ENCODE results near the gene SLC38A10. TPM values are rescaled to one million over a fixed set of nuclear protein-coding genes. Genes with fewer than 3 reads are reported as not detected.
"Not testable (repeated sequence)": the region's sequence is repeated elsewhere in the genome, so short reads cannot be mapped to it uniquely, and the experiment has no call there.

SLC38A10 gene
- total RNA-seq, 1 experiment from 2014 or later, result 85.2 TPM

DNA sequence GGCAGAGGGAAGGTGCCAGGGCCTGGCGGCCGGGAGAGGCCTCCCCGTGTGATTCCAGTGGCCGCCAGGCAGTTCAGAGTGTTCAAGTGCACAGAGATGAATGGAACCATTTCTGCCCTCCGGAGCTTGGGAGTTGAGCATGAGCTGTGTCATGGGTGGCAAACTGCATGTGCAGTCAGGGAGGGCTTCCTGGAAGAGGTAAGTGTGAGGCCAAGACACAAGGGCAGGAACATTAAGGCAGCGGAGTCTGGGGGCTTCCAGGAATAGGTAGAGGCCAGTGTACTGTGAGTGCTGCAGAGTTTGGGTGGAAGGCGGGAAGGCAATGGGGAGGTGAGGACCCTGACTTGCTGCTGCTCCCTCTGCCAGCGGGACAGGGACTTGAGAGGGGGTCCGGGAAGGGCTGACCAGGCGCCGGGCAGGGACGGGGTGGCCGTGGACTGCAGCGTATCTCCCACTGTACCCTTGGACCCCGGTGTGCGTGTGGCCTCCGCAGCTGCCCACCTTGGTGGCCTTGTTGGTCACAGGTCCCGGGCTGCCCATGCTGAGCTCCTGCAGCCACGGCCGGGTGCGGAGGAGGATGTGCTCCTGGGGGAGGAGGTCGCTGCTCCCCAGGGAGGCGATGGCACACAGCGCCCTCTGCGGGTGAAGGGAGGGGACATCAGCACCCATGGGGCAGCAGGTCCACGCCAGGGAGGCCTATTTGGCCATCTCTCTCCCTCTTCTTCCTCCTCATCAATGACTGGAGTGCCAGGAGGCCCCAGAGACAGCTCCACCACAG is 64.9 kb downstream of the SLC38A10 start:
- in situ Hi-C loops (cut with HindIII; ENCODE audit: low pct_unique_long_range_greater_than_20kb, low sequenced_read_pairs), result no loop called here
- no peak for DNase-seq (ENCODE audit: low read depth)

DNA sequence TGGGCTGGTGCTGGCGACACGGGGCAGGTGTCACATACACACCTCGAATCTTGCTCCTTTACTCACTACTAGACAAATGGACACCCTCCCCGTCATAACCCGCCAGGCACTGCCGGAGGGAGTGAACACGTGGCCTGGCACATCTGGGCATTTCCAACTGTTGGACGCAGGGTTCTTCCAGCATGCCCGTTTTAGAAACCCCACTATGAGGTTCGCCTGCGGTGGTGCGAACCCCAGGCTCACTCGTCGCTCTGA is 65.5 kb downstream of the SLC38A10 start:
- in situ Hi-C loops (cut with HindIII; ENCODE audit: low pct_unique_long_range_greater_than_20kb, low sequenced_read_pairs), result no loop called here
- DNase-seq (ENCODE audit: low read depth), result no peak

DNA sequence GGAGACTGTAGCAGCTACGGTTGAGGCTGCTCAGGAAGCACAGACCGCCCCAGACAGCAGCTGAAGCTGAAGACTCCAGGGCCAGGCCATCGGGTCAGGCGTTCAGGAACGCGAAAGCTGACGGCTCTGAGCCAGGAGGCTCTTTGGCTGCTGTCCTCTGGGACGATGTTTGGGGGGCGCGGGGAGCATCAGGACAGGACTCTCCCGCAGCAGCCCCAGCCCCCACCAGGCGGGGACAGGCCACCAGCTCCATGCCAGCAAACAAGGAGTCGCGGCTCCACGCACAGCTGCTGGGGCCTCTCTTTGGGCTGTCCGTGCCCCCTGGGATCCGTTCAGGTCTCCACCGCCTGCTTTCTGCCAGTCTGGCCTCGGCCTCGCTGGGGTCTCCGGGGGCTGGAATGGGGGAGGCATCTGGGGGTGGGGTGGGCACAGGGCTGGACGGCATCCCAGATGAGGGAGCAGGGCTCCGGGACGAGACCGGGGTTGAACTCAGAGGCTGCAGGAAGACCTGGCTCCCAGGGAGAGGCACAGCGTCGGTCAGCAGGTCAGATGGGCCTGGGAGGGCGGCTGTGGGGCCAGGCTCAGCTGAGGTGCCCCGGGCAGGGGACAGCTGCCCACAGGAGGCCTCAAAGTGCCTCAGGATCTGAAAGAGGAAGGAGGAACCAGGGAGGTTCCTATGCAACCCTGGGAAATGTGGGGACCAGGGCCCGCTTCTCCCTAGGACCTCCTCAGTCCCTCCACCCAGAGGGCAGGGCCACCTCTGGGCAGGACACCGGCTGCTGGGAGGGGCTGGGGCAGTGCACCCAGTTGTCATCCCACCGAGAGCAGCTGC is 66.1 kb downstream of the SLC38A10 start:
- in situ Hi-C loops (cut with HindIII; ENCODE audit: low pct_unique_long_range_greater_than_20kb, low sequenced_read_pairs), result no loop called here
- DNase-seq (ENCODE audit: low read depth), result no peak

DNA sequence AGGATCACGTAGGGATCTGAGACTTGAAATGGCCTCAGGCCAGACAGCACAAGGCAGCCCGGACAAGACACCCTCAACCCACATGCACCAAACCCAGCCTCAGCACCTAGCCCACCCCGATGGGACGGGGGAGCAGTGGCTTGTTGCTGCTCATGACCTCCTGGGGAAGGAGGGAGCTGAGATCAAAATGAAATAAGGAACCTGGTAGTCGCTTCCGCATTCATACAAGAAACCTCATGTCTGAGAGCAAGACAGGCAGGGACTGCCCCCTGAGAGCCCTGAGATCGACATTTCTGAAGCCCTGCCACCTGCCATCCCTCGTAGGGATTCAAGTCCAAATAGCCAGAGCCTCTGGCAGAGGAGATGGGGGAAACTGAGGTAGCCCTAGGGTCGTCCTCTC is 66.7 kb downstream of the SLC38A10 start:
- in situ Hi-C loops (cut with HindIII; ENCODE audit: low pct_unique_long_range_greater_than_20kb, low sequenced_read_pairs), result no loop called here
- no peak for DNase-seq (ENCODE audit: low read depth)

DNA sequence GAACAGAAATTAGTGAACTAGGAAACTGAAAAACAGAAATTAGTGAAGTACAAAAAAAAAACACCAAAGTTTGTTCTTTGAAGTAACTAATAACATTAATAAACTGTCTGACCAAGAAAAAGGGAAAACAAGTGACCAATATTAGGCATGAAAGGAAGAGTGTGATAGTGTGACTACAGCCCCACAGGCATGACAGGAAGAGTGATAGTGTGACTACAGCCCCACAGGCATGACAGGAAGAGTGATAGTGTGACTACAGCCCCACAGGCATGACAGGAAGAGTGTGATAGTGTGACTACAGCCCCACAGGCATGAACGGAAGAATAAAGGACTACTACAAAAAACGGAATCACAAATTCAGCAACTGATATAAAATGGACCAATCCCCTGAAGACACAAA is 67.5 kb downstream of the SLC38A10 start:
- DNase-seq (ENCODE audit: low read depth); in situ Hi-C loops (cut with HindIII; ENCODE audit: low pct_unique_long_range_greater_than_20kb, low sequenced_read_pairs): not testable (repeated sequence)

DNA sequence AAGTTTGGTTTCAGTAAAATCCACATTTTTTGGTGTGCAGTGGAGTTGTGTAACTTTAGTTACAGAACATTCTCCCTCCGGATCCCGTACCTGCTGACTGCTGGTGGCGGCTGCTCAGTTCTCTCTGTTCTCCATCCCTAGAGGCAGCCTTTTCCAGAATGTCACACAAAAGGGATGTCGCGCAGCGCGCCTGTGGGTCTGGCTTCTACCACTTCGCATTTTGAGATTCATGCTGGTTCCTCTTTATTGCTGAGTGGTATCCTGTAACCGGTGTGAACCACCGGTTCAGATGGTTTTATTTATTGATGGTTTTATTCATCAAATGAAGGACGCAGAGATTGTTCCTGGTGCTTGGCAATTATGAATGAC is 71.4 kb downstream of the SLC38A10 start:
- in situ Hi-C loops (cut with HindIII; ENCODE audit: low pct_unique_long_range_greater_than_20kb, low sequenced_read_pairs), result no loop called here
- DNase-seq (ENCODE audit: low read depth), result no peak

DNA sequence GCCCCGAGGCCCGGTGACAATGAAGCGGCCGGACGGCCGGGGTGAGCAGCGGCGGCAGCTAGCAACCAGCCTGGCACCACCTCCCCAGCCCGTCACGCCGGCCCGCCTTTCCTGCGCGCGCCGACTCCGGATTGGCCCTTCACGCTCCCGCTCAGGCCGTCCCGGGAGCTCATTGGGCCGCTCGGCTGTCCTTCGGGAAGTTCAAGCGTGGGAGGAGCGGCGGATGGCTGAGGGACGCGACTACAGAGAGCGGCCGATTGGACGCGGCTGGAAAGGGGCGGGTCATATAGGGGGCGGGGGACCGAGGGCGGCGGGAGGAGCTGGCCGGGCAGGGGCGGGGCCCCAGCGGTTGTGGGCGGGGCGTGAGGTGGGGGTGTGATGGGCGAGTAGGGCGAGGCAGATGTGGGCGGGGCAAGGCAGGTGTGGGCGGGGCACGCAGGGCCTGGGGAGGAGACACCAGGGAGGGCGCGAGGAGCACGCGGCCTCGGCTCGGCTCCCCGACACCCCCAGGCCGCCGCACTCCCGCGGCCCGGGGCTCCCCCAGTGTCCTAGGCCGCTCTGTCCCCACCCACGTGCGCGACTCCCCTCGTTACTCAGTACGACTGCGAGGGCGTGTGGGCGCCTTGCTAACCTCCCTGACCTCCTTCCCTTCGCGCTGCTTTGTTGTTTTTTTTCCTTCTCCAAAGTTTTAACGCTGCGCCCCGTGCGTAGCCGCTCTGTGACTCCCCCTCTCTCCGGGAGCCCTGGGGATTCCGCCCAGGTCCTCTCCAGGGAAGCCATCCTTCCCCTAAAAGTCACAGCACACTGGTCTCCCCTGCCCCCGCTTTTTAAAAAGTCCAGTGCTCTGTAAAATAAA is 72.0 kb downstream of the SLC38A10 start, which contains the start of gene CEP131:
CEP131 (minus strand) TSS at position 60 of the 856 bp plus-strand sequence. CDS start 2,909 bp downstream, outside the sequence.
- in situ Hi-C loops (cut with HindIII; ENCODE audit: low pct_unique_long_range_greater_than_20kb, low sequenced_read_pairs), result no loop called here
- peak; percentile 97 for DNase-seq (ENCODE audit: low read depth)

DNA sequence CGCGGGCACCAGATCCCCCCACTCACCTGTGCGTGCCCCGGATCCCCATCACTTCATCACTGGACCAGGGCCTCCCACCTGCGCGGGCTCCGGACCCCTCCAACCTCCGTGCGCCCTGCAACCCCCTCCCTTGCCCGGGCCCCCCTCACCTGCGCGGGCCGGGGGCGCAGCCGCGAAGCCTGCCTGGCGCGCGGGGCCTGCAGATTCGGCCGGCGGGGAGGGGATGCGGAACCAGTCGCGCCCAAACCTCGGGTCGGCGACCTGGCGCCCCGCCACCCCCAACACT is 72.5 kb downstream of the SLC38A10 start:
- in situ Hi-C loops (cut with HindIII; ENCODE audit: low pct_unique_long_range_greater_than_20kb, low sequenced_read_pairs), result no loop called here

DNA sequence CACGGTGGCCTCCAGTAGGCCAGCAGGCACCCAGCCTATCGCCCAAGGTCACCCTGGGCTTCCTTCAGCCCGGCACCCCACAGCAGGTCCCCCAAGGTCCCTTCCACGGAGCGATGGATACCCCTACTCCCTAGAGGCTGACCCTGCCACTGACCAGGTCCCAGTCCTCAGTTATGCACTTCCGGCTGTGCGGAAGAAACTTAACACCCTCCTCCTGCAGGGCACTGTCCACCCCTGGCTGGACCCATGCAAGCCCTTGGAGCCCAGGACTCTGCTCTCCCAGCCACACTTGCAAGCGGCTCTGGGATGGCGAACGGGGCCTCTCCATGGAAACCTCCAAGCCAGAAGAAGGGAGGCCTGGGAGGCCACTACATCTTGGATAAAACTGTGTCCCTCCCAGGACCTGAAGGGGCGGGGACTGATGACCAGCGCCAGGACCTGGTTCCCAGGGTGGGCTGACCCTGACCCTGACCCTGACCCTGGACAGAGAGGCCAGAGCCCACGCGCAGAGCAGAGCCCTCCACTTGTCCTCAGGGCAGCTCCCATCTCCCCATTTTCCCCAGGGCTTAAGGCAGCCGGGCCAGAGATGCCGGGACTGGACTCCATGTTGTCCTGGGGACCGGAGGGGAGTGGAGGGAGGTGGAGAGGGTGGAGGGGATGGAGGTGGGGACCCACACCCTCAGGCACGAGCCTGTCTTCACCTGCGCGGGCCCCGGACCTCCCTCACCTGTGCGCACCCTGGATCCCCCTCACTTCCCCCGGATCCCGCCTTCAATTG is 73.1 kb downstream of the SLC38A10 start:
- in situ Hi-C loops (cut with HindIII; ENCODE audit: low pct_unique_long_range_greater_than_20kb, low sequenced_read_pairs), result no loop called here
- no peak for DNase-seq (ENCODE audit: low read depth)

More for the DNA sequence above, 72.5 kb downstream of the SLC38A10 start:
- no peak for DNase-seq (ENCODE audit: low read depth)

DNA sequence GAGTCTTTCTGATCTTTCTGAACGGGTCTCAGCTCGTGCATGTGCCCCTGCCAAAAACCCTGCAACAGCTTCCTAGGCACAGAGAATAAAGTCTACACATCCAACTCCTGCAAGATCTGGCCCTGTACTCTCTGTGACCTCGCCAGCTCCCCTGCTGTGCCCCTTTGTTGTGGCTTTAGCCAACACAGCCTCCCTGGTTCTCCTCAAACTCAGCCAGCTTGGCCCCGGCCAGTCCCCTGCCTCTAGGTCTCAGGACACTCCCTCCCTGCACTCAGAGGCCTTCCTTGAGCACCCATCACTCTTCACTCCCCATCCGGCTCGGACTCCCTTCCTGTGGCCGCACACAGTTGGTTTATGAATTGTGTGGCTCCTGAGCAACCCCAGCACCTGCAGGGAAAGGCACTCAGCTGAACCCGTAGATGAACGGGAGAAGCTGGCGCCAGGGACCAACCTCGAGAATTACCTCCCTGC is 73.7 kb downstream of the SLC38A10 start:
- in situ Hi-C loops (cut with HindIII; ENCODE audit: low pct_unique_long_range_greater_than_20kb, low sequenced_read_pairs), result no loop called here
- no peak for DNase-seq (ENCODE audit: low read depth)

DNA sequence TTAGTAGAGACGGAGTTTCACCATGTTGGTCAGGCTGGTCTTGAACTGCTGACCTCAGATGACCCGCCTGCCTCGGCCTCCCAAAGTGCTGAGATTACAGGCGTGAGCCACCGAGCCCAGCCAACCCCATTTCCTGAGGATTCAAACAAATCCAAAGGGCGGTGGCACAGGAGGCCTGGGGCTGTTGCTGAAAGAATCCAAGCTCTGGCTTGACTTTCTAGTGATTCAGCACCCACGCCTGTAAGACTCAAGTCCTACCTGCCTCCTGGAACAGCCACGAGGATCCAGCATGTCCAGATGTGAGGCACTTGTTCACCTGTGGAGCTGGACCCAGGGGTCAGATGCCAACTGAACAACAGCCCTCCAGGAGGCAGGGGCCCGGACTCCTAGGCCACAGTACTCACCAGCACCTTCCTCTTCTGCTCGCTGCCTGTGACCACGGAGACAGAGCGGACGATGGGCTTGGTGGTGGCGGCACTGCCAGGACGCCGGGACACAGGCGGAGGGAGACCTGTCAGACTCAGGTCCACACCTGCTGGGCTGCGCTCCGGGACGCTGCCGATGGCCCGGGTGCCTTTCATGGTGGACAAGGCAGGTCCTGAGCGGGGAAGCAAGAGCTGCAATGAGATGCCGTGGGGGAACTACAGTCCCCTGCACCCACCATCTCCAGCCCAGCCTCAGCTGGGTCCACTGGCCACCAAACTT is 75.5 kb downstream of the SLC38A10 start:
- DNase-seq (ENCODE audit: low read depth), result no peak
- in situ Hi-C loops (cut with HindIII; ENCODE audit: low pct_unique_long_range_greater_than_20kb, low sequenced_read_pairs), result no loop called here

DNA sequence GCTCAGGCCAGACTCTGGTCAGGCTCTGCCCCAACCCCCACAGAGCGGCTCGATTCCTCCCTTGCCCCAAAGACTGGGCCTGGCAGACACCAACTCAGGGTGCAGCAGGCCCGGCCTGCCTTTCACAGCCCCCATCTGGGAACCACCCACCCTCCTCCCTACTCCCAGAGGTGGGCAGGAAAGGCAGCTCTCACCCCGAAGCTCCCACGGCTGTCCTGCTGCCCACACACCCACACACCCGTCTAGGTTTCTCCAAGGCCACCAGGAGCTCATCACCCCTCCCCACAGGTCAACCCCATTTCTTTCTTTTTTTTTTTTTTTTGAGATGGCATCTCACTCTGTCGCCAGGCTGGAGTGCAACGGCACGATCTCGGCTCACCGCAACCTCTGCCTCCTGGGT is 76.1 kb downstream of the SLC38A10 start:
- in situ Hi-C loops (cut with HindIII; ENCODE audit: low pct_unique_long_range_greater_than_20kb, low sequenced_read_pairs), result no loop called here
- DNase-seq (ENCODE audit: low read depth), result no peak

DNA sequence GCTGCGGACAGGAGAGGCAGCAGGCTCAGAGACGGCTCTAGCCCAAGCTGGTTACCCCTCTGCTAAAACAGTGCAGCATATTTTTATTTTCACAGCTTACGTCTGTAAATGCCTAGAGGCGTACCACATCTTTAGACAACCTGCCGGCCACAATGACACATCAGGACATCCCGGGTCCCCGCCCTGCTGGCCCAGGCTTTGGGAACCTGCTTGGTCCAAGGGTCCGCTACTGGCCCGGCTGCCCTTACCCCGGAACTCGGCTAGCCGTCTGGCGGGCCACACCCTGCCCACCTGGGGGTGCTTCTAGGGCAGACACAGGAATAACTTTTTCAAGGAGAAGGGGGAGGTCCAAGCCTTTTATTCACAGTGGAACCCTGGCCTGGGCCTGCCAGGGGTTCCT is 76.6 kb downstream of the SLC38A10 start:
- DNase-seq (ENCODE audit: low read depth), result no peak
- in situ Hi-C loops (cut with HindIII; ENCODE audit: low pct_unique_long_range_greater_than_20kb, low sequenced_read_pairs), result no loop called here

DNA sequence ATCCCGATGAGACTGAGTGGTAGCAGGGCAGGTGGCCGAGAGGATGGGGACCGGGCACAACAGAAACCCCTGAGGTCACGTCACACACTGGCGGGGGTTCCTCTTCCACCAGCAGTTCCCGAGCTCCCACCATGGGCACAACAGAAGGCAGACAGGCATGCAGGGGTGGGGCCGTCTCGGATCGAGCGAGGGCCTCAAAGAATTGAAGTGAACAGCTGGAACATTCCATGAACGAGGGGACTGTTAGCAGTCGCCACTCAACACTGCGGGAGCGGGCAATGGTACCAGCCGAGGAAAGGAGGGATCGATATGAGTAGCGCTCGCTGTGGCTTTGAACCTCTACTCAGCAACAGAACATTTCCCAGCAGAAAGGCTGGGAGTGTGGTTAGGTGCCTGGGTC is 77.6 kb downstream of the SLC38A10 start:
- in situ Hi-C loops (cut with HindIII; ENCODE audit: low pct_unique_long_range_greater_than_20kb, low sequenced_read_pairs), result no loop called here
- no peak for DNase-seq (ENCODE audit: low read depth)

DNA sequence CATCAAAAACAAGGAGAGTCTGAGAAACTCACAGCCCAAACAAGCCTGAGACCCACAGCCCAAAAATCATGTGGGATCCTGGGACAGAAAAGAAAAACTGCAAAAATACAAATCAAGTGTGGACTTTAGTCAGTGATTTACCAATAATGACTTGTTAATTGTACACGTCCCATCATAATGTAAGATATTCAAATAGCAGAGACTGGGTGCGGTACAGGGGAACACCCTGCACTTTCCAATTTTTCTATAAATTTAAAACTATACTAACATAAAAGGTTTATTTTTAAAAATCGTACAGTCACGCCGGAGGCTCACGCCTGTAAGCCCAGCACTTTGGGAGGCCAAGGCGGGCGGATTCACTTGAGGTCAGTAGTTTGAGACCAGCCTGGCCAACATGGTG is 81.1 kb downstream of the SLC38A10 start:
- in situ Hi-C loops (cut with HindIII; ENCODE audit: low pct_unique_long_range_greater_than_20kb, low sequenced_read_pairs), result no loop called here
- no peak for DNase-seq (ENCODE audit: low read depth)

DNA sequence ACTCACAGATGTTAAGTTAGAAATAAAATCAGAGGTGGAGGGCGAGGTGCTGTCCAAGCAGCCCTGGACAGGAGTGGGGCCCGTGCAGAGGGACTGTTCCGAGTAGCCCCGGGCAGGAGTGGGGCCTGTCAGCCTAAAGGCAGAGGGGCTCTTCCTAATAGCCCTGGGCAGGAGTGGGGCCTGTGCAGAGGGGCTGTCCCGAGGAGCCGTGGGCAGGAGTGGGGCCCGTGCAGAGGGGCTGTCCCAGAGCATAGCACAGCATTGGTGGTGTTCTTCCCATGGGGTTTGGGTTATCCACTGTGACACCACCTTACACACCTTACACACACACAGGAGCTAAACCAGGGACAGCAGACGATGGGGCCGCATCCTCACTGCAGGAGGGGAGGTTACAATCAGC is 82.7 kb downstream of the SLC38A10 start:
- in situ Hi-C loops (cut with HindIII; ENCODE audit: low pct_unique_long_range_greater_than_20kb, low sequenced_read_pairs), result no loop called here
- no peak for DNase-seq (ENCODE audit: low read depth)

DNA sequence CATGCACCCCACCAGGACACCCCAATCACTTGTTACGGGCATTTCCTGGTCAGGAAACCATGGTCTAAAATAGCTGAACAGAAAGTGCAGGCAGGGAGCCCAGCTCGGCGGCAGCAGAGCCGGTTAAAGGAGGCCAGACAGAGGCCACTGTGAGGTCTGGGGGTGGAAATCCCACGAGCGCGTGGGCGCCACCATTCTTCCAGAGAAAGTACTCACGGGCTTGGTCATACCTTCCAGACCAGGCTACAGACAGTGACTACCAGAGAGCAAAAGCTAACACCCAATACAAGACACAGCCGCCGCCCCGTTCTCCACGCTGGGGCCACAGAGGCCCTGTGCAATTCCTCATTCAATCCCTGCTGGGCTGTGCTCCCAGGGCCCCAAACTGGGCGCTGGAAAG is 84.2 kb downstream of the SLC38A10 start:
- in situ Hi-C loops (cut with HindIII; ENCODE audit: low pct_unique_long_range_greater_than_20kb, low sequenced_read_pairs), result no loop called here
- DNase-seq (ENCODE audit: low read depth), result no peak

DNA sequence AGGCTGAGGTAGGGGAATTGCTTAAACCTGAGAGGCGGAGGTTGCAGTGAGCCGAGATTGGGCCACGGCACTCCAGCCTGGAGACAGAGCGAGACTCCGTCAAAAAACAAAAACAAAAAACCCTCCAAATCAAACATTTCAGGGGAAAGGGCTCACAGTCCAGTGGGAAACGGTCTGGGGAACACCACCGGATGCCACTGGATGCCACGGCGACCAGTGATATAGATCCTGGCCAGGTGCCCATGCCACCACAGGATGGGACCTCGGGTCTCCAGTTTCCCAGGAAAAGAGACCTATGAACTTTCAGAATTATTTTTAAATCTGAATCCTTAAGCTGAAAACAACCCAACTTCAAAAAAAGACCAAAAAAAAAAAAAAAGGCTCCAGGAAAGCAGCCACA is 84.6 kb downstream of the SLC38A10 start:
- no peak for DNase-seq (ENCODE audit: low read depth)
- in situ Hi-C loops (cut with HindIII; ENCODE audit: low pct_unique_long_range_greater_than_20kb, low sequenced_read_pairs), result no loop called here
